ENCODE measurements around the gene HCN2.

HCN2 gene

DNA sequence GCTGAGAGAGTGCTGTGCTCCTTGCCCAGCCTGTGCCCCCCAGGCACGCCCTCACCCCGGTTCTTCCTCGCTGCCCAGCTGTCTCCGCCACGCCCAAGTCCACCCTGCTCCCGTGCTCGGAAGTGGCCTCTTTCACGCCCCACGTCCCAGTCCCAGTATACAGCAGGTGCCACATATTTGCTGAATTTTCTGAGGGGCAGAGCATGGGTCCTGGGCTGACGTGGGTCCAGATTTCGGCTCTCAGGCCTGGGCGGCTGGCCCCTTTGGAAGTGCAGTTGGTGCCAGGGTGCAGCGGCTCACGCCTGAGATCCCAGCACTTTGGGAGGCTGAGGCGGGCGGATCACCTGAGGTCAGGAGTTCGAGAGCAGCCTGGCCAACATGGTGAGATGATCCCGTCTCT lies 3.4 kb downstream of the HCN2 start:
- no peak for DNase-seq (ENCODE audit: extremely low read depth, low read depth)
- TF ChIP-seq, protein P1, sequence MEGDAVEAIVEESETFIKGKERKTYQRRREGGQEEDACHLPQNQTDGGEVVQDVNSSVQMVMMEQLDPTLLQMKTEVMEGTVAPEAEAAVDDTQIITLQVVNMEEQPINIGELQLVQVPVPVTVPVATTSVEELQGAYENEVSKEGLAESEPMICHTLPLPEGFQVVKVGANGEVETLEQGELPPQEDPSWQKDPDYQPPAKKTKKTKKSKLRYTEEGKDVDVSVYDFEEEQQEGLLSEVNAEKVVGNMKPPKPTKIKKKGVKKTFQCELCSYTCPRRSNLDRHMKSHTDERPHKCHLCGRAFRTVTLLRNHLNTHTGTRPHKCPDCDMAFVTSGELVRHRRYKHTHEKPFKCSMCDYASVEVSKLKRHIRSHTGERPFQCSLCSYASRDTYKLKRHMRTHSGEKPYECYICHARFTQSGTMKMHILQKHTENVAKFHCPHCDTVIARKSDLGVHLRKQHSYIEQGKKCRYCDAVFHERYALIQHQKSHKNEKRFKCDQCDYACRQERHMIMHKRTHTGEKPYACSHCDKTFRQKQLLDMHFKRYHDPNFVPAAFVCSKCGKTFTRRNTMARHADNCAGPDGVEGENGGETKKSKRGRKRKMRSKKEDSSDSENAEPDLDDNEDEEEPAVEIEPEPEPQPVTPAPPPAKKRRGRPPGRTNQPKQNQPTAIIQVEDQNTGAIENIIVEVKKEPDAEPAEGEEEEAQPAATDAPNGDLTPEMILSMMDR (IDR thresholded peaks at IDR 0.05; ENCODE audit: low read depth, low read length, missing control alignments), result no peak
- H3K4me3 ChIP-seq (replicated peaks; ENCODE audit: low read depth, low read length), result no peak overlapping the region

DNA sequence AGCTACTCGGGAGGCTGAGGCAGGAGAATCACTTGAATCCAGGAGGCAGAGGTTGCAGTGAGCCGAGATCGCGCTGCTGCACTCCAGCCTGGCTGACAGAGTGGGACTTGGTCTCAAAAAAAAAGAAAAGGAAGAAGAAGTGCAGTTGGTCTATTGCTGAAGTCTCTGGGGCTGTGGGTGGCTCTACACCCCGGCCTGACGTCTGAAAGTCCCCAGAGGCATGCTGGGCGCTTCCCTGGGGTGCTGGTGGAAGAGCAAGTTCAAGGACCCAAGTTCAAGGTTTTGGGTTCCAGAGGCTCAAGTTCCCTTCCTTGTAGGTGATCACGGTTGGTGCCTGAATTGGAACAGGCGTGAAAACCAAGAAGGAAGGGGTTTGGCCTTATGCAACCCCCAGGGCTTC lies 3.8 kb downstream of the HCN2 start:
- no peak overlapping the region for H3K4me3 ChIP-seq (replicated peaks; ENCODE audit: low read depth, low read length)
- DNase-seq (ENCODE audit: extremely low read depth, low read depth), result no peak
- TF ChIP-seq, protein P1 (IDR thresholded peaks at IDR 0.05; ENCODE audit: low read depth, low read length, missing control alignments), result no peak

DNA sequence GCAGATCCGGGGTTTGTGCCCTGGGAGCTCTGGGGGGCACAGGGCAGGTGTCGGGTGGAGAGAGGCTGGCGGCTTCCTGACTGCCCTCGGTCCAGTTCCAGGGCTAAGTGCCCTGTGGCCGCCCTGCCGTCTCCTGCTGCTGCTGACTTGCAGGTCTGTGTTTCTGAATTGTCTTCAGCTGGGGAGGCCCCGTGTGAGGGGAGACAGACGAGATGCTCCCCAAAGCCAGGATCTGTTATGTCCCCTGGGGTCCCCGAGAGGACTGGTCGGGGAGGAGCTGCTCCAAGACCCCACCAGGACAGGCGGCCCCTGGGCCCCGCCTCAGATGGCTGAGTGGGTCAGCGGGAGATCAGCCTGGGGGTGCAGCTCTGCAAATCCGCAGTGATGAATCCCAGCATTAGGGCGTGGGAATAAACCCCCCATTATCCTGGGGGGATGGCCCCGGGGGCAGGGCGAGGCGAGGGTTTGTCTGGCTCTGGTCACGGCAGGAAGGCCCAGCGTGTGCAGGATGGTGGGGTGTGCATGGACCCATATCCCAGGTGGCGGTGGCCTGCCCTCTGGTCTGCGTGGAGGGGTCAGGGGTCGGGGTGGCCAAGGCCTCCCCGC lies 4.7 kb downstream of the HCN2 start:
- H3K4me3 ChIP-seq (replicated peaks; ENCODE audit: low read depth, low read length), result no peak overlapping the region
- TF ChIP-seq, protein P1 (IDR thresholded peaks at IDR 0.05; ENCODE audit: low read depth, low read length, missing control alignments), result no peak
- DNase-seq (ENCODE audit: extremely low read depth, low read depth), result no peak

GRCh38 chr19:595326-596262 lies 5.9 kb downstream of the HCN2 start:
- no peak overlapping the region for H3K4me3 ChIP-seq (replicated peaks; ENCODE audit: low read depth, low read length)

GRCh38 chr19:596263-596655 lies 6.6 kb downstream of the HCN2 start:
- TF ChIP-seq, protein P1 (IDR thresholded peaks at IDR 0.05; ENCODE audit: low read depth, low read length, missing control alignments), result no peak
- no peak for DNase-seq (ENCODE audit: extremely low read depth, low read depth)
- no peak overlapping the region for H3K4me3 ChIP-seq (replicated peaks; ENCODE audit: low read depth, low read length)

More at GRCh38 chr19:595326-596262, 5.9 kb downstream of the HCN2 start:
- TF ChIP-seq, protein P1 (IDR thresholded peaks at IDR 0.05; ENCODE audit: low read depth, low read length, missing control alignments), result no peak
- DNase-seq (ENCODE audit: extremely low read depth, low read depth), result no peak

DNA sequence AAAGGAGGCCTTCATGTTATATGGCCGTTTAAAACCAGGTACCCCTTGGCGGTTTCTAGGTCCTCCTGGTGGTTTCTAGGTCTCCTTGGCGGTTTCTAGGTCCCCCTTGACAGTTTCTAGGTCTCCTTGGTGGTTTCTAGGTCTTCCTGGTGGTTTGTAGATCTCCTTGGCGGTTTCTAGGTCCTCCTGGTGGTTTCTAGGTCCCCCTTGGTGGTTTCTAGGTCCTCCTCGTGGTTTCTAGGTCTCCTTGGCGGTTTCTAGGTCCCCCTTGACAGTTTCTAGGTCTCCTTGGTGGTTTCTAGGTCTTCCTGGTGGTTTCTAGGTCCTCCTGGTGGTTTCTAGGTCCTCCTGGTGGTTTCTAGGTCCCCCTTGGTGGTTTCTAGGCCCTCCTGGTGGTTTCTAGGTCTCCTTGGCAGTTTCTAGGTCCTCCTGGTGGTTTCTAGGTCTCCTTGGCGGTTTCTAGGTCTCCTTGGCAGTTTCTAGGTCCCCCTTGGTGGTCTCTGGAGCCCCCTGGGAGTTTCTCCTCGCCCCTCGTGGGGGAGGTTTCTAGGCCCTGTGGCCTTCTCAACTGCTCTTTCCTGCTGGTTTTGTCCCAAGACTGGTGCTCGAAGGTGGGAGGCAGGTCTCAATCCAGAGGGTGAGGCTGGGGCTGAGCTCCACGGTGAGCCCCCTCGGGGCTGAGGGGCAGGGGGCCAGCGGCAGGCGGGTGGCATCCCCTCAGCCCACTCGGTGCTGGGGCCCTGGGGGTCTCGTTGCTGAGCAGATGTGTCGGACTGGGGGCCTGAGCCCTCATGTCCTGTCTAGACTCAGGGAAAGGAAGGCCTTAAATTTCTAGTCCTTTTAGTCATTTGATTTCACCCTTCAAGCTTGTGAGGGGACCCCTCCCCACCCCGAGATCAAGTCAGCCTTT lies 8.0 kb downstream of the HCN2 start:
- no peak for DNase-seq (ENCODE audit: extremely low read depth, low read depth)
- H3K4me3 ChIP-seq (replicated peaks; ENCODE audit: low read depth, low read length), result no peak overlapping the region
- TF ChIP-seq, protein P1 (IDR thresholded peaks at IDR 0.05; ENCODE audit: low read depth, low read length, missing control alignments), result no peak

Data from HFF-Myc (cell line).